IPS-NIHi7 (cell line): Measurements from ENCODE around the gene SESTD1.
"Not testable (repeated sequence)": the region's sequence is repeated elsewhere in the genome, so short reads cannot be mapped to it uniquely, and the experiment has no call there.

ENCODE experiments used
- DNase-seq: peaks from one replicate; pipeline ENCODE4 v3.0.0; 2012; ENCODE audit warnings: mixed read lengths; ENCODE audit errors: extremely low spot score

The SESTD1 gene

DNA sequence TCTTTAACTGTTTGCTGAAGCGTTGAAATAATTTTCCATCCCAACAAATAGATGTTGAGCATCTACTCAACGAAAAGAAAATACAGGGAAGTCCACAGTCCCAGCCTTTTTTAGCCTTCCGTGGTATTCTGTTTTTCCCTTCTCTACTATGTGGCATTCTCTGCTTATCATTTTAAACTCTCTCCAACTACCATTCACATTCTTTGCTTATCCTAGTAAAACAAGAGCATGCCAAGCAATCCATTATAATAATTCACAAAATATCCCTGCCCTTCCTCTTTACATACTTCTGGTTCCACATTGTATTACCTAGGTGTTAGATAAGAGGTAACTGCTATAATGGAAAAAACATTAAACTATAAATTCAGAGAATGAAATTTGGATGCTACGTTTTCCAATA lies 1.6 kb upstream of the SESTD1 start:
- no peak for DNase-seq

DNA sequence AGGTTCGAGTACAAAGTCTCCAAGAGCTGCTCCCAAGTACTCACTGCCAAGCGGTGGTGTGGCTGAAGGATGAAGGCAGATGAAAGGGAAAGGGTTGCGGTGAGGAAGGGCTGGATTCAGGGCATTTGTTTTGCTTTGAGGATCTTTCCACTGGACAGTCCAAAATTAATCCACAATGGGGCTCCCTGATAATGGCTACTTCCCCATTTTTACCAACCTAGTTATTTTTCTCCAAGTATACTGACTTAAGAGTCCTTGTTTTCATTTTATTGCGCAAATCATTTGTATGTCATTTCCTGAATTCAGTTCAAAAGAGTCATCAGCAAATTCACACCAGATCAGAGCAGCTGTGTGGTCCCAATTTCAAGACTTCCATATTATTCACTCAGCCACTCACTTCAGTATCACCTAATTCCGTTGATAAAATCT lies 464 bp upstream of the SESTD1 start:
- DNase-seq, result no peak

DNA sequence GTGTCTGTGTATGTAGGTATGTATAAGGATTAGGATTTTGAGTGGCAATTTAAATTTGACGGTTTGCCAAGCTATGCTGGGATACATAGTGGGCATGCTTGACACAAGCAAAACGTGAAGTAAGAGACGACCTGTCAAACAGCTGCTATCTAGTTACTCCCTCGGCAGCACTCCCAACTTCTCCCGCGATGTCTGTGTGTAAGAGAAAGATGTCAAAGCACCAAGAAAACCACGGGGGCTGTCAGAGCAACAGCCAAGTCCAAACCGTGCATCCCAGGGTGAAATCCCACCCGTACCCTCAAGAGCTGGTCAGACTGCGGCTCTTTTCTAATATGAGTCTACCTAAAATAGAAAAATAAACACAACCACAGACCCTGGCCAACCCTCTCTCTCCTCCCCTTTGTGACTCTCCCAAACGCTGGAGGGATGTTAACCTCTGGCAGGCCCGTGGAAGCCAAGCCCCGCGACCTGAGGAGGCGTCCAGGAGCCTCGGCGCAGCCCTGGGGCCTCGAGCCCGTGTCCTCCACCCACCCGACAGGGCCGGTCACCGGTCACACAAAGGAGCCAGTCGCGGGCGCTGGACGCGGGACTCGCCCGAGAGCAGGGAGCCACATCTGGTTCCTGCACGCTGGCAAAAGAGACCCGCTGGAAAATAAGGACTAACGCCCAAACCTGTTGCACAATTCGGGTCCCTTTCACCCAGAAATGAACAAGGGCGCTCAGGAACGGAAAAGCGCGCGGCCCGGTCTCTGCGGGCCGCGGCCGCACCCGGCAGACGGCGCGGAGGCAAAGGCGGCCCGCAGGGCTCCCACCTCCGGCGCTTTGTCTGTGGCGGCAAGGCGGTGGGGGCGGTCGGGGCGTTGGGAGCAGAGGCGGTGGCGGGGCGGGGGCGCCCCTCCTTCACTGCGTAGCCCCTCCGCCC lies 925 bp downstream of the SESTD1 start:
- DNase-seq, result peak; percentile 21

DNA sequence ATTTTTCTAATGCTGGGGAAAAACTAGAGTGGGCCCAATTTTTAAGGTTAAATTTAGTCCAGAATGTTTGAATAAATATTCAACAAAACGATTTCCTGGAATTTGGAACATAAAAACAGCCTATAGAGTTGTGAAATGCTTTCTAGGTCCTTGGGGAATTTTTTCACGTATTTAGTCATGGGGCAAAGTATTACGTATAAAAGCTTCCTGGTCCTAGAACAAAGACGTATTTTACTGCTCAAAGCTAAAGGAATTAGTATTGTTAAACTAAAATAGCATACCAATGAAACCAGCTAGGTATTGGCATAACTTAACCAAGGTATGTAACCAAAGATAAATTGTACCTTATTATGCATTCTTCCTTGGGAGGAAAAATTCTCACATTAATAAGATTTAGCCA lies 1.6 kb downstream of the SESTD1 start:
- DNase-seq, result no peak

DNA sequence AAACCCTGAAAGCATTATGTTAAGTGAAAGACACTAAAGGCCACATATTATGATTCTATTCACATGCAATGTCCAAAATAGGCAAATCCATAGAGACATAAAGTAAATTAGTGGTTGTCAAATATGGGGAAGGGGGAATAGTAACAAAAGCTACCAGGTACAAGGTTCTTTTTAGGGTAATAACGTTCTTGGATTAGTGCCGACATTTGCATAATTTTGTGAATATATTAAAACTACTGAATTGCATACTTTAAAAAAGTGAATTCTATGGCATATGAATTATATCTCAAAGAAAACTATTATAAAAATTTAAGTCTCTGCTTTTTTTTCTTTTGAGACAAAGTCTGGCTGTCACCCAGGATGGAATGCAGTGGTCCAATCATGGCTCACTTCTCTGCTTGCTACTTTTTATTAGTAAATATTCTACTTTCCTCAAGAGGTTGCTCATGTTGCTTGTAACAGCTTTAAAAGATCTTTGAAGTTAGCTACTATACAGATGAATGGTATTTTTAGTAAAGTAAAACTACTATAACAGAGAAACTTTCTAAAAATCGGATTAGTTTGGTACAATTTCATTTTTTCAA lies 2.5 kb downstream of the SESTD1 start:
- no peak for DNase-seq

DNA sequence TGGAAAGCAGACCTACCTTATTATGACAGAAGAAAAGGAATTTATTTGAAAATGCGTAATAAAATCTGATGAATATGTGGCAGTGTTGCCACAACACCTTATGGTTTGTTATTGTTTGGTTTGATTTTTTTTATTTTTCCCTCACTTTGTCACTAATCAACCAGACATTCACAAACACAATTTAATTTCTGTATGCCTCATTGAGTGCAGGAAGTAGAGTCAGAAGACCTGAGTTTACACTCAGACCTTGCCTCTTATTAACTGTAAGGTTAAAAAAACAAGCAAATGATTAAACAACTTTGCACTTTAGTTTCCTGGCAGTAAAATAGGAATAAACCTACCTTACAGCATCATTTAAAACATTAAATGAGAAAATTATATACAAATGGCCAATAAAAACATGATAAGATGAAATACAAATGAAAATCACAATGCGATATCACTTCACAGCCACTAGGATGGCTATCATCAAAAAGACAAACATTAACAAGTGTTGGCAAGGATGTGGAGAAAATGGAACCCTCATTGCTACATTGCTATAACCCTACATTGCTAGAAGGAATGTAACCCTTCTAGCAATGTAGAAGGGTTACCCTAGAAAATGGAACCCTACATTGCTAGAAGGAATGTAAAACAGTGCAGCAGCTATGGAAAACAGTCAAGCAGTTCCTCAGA lies 3.3 kb downstream of the SESTD1 start:
- no peak for DNase-seq

DNA sequence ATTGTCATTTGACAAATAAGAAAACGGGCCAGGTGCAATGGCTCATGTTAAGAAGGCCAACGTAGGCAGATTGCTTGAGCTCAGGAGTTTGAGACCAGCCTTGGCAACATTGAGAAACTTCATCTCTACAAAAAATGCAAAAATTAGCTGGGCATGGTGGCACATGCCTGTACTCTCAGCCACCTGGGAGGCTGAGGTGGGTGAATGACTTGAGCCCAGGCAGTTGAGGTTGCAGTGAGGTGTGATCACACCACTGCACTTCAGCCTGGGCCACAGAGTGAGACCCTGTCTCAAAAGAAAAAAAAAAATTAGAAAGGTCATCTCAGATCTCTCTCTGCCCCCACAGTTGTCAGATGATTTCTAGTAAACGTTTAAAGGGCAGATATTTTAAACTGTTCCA lies 4.4 kb downstream of the SESTD1 start:
- no peak for DNase-seq

DNA sequence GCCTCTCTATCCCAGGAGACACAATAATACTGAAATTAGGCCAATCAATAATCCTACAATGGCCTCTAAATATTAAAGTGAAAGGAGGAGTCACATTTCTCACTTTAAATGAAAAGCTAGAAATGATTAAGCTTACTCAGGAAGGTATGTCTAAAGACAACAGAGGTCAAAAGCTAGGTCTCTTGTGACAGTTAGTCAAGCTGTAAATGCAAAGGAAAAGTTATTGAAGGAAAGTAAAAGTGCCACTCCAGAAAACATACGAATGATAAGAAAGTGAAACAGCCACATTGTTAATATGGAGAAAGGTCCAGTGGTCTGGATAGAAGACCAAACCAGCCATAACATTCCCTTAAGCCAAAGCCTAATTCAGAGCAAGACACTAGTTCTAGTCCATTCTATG lies 9.5 kb downstream of the SESTD1 start:
- no peak for DNase-seq

DNA sequence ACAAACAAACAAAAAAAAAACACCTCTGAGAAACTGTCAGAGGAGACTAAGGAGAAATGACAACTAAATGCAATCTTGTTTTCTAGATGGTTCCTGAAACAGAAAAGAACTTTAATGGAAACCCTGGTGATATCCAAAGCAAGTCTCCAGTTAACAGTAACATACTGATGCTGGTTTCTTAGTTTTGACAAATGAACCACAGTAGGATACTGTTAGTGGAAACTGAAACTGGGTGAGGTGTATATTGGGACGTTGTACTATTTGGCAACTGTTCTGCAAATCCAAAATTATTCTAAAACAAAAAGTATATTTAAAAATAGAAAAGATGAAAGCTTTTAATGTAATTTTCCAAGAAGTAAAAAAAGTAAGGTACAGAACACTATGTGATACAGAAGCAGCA lies 11.4 kb downstream of the SESTD1 start:
- no peak for DNase-seq

DNA sequence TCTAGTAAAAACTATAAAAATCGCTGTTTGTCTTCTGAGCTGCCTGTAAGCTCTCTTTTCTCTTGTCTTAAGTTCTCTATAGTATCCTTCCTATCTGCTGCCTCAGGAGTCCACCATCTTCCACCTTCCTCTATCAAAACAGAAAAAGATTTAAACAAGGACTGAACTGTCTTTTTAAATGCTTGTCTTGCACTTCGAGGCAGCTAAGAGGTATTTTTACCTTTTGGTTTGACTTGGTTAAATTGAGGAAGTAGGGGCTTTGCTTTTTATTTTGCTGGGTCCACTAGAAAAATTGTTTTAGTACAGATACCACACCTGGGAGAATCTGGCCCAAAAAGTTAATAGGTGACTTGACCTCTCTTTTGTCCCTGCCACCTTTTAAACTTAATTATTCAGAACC lies 12.2 kb downstream of the SESTD1 start:
- DNase-seq, result no peak

DNA sequence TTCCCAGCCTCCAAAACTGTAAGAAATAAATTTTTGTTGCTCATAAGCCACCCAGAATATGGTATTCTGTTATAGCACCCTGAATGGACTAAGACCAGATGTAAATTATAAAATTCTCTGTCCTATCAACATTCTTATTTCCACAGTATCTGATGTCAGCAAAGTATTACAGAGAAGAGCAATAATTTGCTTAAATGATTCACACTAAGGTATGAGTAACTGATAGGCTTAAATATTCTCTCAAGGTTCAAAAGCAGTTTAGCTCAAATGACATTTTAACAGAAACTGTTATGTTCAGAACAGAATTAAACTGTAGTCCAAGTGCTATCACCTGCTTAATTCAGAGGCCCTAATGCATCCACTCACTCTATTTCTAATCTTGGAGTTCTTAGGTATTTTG lies 12.8 kb downstream of the SESTD1 start:
- no peak for DNase-seq

DNA sequence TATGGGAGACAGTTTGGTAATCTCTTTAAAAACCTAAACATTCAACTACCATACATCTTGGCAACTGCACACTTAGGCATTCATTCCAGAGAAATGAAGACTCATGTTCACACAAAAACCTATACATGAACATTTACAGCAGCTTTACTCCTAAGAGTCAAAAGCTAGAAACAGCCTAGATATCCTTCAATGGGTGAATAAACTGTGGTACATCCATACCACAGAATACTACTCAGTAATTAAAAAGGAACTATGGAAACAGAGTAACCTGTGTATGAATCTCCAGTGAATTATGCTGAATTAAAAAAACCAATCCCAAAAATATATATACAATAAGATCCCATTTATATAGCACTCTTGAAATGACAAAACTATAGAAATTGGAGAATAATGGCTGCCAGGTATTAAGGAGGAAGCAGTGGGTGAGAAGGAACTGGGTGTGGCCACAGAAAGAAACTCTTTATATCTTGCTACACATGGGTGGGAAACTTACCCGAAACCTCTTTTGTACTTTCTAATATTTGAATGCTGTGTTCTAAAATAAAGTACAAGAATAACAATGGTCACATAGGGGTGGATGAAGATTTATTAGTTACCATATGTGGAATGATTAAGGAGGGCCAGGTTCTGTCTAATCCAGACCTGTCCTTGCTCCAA lies 13.7 kb downstream of the SESTD1 start:
- DNase-seq, result no peak

DNA sequence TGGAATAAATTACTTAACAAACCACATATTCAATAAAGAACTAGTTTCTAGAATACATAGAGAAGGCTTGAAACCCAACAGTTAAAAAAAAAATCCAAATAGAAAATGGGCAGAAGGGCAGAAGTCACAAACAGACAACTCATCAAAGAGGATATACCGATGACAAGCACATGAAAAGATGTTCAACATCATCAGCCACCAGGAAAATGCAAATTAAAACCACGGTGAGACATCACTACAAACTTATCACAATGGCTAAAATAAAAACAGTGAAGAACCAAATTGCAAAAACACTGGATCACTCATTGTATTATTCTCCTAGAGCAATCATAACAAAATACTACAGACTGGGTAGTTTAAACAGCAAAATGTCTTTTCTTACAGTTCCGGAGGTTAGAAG lies 14.5 kb downstream of the SESTD1 start:
- no peak for DNase-seq

DNA sequence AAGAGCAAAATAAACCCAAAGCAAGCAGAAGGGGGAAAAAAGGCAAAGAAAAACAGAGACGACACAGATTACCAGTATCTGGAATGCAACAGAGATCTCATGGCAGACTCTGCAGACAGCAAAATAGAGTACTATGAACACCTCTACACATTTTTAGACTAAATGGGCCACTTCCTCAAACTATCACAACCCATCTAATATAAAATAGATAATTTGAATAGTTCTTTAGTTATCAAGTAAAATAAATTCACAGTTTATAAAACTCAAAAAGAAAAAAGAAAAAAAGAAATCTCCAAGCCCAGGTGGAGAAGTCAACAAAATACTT lies 16.6 kb downstream of the SESTD1 start:
- DNase-seq, result no peak

DNA sequence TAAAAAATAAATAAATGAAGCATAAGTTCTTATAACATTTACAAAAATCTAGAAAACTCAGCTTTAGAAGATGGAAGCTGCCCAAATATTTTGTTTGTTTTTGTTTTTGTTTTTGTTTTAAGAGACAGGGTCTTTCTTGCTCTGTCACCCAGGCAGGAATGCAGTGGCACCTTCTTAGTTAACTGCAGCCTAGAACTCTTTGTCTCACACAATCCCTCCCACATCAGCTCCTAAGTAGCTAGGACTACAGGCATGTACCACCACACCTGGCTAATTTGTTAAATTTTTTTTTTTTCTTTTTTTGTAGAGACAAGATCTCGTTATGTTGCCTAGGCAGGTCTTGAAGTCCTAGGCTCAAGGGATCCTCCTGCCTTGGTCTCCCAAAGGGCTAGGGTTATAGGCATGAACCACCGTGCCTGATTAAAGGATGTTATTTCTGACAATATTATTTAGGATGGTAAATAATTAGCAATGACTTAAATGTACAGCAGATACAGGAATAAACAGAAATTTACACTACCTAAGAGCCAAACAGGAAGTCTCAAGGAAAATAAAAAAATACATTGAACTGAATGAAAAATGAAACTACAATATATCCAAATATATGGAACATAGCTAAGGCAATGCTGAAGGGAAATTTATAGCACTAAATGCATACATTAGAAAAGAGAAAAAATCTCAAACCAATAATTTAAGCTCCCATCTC lies 17.2 kb downstream of the SESTD1 start:
- DNase-seq, result no peak

DNA sequence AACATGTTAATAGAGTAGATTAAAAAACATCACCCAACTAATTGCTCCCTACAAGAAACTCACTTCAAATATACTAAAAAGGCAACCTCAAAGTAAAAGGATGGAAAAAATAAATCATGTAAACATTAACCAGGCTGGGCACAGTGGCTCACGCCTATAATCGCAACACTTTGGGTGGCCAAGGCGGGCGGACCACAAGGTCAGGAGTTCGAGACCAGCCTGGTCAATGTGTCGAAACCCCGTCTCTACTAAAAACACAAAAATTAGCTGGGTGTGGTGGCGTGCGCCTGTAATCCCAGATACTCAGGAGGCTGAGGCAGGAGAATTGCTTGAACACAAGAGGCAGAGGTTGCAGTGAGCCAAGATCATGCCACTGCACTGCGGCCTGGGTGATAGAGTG lies 18.8 kb downstream of the SESTD1 start:
- DNase-seq, result not testable (repeated sequence)

DNA sequence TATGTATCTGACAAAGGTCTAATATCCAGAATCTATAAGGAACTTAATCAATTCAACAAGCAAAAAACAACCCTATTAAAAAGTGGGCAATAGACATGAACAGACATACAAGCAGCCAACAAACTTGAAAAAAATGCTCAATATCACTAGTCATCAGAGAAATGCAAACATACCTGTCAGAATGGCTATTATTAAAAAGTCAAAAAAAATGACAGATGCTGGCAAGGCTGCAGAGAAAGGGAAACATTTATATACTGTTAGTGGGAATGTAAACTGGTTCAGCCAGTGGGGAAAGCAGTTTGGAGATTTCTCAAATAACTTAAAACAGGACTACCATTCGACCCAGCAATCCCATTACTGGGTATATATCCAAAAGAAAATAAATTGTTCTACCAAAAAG lies 21.6 kb downstream of the SESTD1 start:
- no peak for DNase-seq

DNA sequence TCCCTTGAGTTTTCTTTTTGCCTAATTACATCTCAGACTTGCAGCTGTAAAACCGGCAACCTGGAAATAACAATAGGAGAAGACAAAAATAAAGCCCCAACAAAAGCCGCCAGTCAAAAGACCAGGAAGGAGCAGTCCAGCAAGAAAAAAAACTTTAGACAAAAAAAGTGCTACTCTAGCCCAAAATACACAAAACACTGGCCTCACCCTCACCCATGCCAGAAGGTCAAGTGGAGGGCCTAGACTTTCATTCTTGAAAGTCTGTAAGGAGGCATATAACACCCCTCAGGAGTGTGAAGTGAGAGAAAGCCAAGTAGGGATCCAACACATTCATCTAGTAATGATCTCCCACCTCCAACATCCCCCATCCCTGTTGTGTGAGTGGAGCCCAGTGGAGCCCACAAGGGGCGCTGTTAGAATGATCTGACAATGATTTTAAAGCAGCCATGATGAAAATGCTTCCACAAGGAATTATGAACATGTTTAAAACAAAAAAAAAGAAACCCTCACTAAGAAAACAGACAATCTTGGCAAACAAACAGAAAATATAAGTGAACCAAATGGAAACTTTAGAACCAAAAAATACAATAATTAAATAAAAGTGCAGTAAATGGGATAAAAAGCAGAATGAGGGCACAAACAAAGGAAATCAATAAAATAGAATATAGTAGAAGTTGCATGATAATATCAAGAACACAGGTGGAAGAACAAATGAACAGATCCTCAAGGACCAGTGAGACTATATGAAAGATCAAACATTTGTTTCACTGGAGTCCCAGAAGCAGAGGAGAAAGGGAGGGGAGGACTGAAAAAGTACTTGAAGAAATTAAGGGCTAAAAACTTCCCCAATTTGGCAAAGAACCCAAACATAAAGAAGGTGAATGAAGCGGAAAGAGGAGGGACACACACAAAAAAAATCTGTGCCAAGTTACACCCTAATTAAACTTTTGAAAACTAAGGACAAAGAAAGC lies 23.9 kb downstream of the SESTD1 start:
- DNase-seq, result no peak

DNA sequence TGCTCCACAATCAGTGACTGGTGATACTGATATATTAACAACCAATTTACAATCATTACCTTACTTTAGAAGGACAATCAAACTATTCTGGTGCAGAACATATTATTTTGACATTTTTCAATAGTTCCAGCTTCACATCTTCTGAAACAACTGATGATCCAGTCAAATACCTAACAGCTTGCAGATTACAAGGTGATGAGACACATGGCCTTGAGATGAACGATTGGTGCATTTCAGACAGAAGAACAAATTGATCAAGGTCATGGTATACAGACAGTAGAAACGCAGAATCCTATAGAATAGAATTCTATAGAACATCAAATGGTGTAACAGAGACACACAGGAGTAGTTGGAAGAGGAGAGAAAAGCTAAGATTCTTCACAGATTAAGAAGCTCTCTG lies 24.8 kb downstream of the SESTD1 start:
- DNase-seq, result no peak

DNA sequence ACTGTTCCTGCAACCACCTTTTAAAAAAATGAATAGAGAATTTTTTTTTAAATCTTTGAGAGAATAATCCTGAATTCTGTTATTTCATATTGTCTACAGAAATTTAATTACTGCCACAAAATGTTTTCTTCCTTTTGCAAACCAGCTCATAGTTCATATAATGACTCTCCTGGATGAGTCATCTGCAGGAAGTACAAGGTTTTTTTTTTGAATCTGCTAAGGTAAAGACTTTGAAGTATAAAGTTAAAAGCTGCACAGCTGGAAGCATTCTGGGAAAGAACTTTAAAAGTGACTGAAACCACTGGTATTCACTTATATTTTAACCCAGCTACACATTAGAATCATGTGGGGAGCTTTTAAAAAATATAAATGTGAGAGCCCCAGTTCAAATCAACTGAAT lies 25.4 kb downstream of the SESTD1 start:
- DNase-seq, result no peak

DNA sequence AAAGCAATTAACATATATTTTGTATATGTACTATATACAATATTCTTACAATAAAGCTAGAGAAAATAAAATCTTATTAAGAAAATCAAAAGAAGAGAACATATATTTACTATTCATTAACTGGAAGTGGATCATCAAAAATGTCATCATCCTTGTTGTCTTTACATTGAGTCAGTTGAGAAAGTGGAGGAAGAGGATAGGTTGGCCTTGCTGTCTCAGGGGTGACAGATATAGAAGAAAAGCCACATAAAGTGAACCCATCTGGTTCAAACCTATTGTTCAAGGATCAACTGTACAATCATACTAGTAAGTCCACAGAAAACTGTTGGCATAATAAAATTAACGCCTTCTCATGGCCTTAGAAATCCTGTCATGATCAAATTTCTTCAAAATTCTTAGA lies 26.6 kb downstream of the SESTD1 start:
- no peak for DNase-seq
